Tibial artery (tissue), 4 donors: ENCODE measurements around the gene KIF13A.
A peak's percentile ranks its signal among the peaks of the same experiment; 100 is the strongest.

Experiments
- DNase-seq, 2 donors: peaks; one replicate each; pipeline ENCODE4 v3.0.0-alpha.2; 2019
- H3K27ac ChIP-seq, 2 donors: fragments of 200-600 bp; sonication (generic) in 1 of 2; 1 replicate in 1 of 2; 2 replicates in 1 of 2; pipeline ENCODE4 v1.5.1; 2018 to 2019; ENCODE audit warnings: mild to moderate bottlenecking in 1 of 2
- H3K27me3 ChIP-seq, 2 donors: fragments of 200-600 bp; sonication (generic) in 1 of 2; one replicate each; pipeline versions ENCODE4 v1.5.1 to v1.6.0; 2016 to 2019
- H3K36me3 ChIP-seq, 3 donors: fragments of 200-600 bp; sonication (generic) in 2 of 3; one replicate each; pipeline ENCODE4 v1.5.1; 2016 to 2019; ENCODE audit warnings: mild to moderate bottlenecking in 2 of 3
- H3K4me1 ChIP-seq, 4 donors: fragments of 200-600 bp; sonication (generic) in 2 of 4; 1 replicate in 3 of 4; 2 replicates in 1 of 4; pipeline ENCODE4 v1.5.1; 2016 to 2019
- H3K4me3 ChIP-seq, 2 donors: fragments of 200-600 bp; sonication (generic) in 1 of 2; 1 replicate in 1 of 2; 2 replicates in 1 of 2; pipeline ENCODE4 v1.5.1; 2018 to 2019; ENCODE audit warnings: mild to moderate bottlenecking in 2 of 2
- H3K9me3 ChIP-seq, 3 donors: fragments of 200-600 bp; sonication (generic) in 1 of 3; one replicate each; pipeline ENCODE4 v1.5.1; 2016 to 2019
- intact Hi-C: fragments of 100-400 bp; cut with DNase I; formaldehyde crosslinking; loops from one replicate; pipeline ENCODE4 v1.15.0; 2023; ENCODE audit warnings: low total_unique reads
- TF ChIP-seq, protein P1 (sequence below), 2 experiments: fragments of 200-600 bp in 1 of 2; fragments of 450-650 bp in 1 of 2; IDR thresholded peaks; one replicate each; pipeline ENCODE4 v1.5.1; 2017 to 2019; ENCODE audit warnings: antibody characterized with exemption in 2 of 2, mild to moderate bottlenecking in 1 of 2, moderate library complexity in 1 of 2

Gene KIF13A

GRCh38 chr6:17836293-17836692 is 151.1 kb downstream of the KIF13A start:
- H3K27ac ChIP-seq = no peak overlapping the region

DNA sequence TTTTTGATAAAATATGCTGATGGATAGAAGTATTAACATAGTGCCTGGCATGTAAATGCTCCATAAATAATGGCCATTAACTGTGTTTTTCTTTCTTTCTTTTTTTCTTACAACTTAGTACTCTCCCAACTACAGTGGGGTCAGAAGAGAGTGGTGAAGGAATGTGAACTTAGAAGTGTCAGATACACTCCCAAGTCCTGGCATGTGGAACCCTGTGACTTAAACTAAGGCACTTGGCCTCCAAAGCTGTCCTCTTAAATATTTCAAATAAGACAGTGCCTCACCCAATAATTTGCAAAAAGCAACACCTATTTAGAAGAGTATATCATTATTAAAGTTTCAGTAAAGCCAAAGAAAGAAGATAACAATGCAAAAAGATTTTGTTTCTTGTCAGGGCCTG is 151.7 kb downstream of the KIF13A start:
- Histone ChIP-seq H3K27me3 (no peaks in the 10 kb centered on the region), H3K4me1 (no peaks in the 10 kb centered on the region), H3K36me3 (peaks cover 28 to 40% (median 39%) of the 10 kb centered on the region in 3 donors), H3K9me3 (no peaks in the 10 kb centered on the region), H3K4me3 (no peak overlapping the region), H3K27ac (no peak overlapping the region)
- TF ChIP-seq, protein P1, sequence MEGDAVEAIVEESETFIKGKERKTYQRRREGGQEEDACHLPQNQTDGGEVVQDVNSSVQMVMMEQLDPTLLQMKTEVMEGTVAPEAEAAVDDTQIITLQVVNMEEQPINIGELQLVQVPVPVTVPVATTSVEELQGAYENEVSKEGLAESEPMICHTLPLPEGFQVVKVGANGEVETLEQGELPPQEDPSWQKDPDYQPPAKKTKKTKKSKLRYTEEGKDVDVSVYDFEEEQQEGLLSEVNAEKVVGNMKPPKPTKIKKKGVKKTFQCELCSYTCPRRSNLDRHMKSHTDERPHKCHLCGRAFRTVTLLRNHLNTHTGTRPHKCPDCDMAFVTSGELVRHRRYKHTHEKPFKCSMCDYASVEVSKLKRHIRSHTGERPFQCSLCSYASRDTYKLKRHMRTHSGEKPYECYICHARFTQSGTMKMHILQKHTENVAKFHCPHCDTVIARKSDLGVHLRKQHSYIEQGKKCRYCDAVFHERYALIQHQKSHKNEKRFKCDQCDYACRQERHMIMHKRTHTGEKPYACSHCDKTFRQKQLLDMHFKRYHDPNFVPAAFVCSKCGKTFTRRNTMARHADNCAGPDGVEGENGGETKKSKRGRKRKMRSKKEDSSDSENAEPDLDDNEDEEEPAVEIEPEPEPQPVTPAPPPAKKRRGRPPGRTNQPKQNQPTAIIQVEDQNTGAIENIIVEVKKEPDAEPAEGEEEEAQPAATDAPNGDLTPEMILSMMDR (IDR thresholded peaks at IDR 0.05) = no peak
- DNase-seq = no peak
- intact Hi-C loops = loop anchor here (5.0 kb wide), 1 partner anchor 287 kb away; the partner anchor contains the start of gene NHLRC1

More at GRCh38 chr6:17836293-17836692, 151.1 kb downstream of the KIF13A start:
- Histone ChIP-seq H3K27me3 (no peaks in the 10 kb centered on the region), H3K9me3 (no peaks in the 10 kb centered on the region), H3K4me3 (no peak overlapping the region), H3K4me1 (no peaks in the 10 kb centered on the region), H3K36me3 (peaks cover 23 to 35% (median 34%) of the 10 kb centered on the region in 3 donors)
- intact Hi-C loops = loop anchor here (5.0 kb wide), 1 partner anchor 286 kb away; the partner anchor contains the start of gene NHLRC1
- no peak for DNase-seq
- TF ChIP-seq, protein P1 (IDR thresholded peaks at IDR 0.05) = no peak

- peak overlapping the region; percentile 21 to 30 for H3K27ac ChIP-seq
- no peak overlapping the region for H3K4me3 ChIP-seq
- H3K9me3 ChIP-seq = no peaks in the 10 kb centered on the region
- H3K27me3 ChIP-seq = no peaks in the 10 kb centered on the region
- DNase-seq = no peak
- H3K4me1 ChIP-seq = no peaks in the 10 kb centered on the region
- TF ChIP-seq, protein P1 (IDR thresholded peaks at IDR 0.05) = no peak
- intact Hi-C loops = no loop called here
- H3K36me3 ChIP-seq = peaks cover 51 to 70% (median 70%) of the 10 kb centered on the region in 3 donors
These were observed 156.3 kb downstream of the KIF13A start for GRCh38 chr6:17831135-17831534.

GRCh38 chr6:17829905-17830304 is 157.5 kb downstream of the KIF13A start:
- H3K36me3 ChIP-seq = peaks cover 62 to 78% (median 75%) of the 10 kb centered on the region in 3 donors
- H3K9me3 ChIP-seq = no peaks in the 10 kb centered on the region
- no peak overlapping the region for H3K27ac ChIP-seq
- H3K27me3 ChIP-seq = no peaks in the 10 kb centered on the region
- intact Hi-C loops = no loop called here
- no peak overlapping the region for H3K4me3 ChIP-seq
- H3K4me1 ChIP-seq = no peaks in the 10 kb centered on the region
- TF ChIP-seq, protein P1 (IDR thresholded peaks at IDR 0.05) = no peak
- DNase-seq = no peak

DNA sequence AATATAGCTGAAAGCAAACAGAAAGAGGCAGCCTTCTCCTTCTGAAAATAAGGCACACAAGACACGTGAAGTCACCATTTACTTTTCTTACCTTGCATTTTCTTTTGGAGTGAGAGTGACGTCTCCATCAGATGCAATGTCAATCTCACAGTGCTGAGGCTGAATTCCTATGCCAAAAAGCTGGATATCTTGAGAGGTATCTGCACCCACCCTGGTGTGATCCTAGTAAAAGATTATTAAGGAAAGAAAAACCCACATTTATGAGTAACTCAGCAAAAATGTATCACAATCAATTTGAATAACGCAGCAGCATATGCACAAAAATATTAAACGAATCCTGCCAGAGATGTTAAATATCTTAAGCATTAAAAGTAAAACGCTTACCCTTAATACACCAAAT is 159.3 kb downstream of the KIF13A start:
- TF ChIP-seq, protein P1 (IDR thresholded peaks at IDR 0.05) = no peak
- Histone ChIP-seq H3K36me3 (peaks cover 63 to 87% (median 76%) of the 10 kb centered on the region in 3 donors), H3K4me3 (no peak overlapping the region), H3K4me1 (no peaks in the 10 kb centered on the region), H3K9me3 (no peaks in the 10 kb centered on the region), H3K27me3 (no peaks in the 10 kb centered on the region), H3K27ac (no peak overlapping the region)
- no peak for DNase-seq
- intact Hi-C loops = no loop called here

- H3K4me3 ChIP-seq = no peak overlapping the region
- intact Hi-C loops = no loop called here
- TF ChIP-seq, protein P1 (IDR thresholded peaks at IDR 0.05) = no peak
- peaks cover 54 to 90% (median 66%) of the 10 kb centered on the region in 3 donors for H3K36me3 ChIP-seq
- no peaks in the 10 kb centered on the region for H3K4me1 ChIP-seq
- no peak overlapping the region for H3K27ac ChIP-seq
- H3K27me3 ChIP-seq = no peaks in the 10 kb centered on the region
- no peaks in the 10 kb centered on the region for H3K9me3 ChIP-seq
- DNase-seq = no peak
These were observed 161.1 kb downstream of the KIF13A start for GRCh38 chr6:17826301-17826700.
